Activated CD4-positive, CD25-positive, alpha-beta regulatory T cell treated with anti-CD3 and anti-CD28 coated beads, Interleukin-2, amount 50 U/mL, for 16 hours (primary cell): ENCODE measurements around the gene CHST9.
"Not testable (repeated sequence)": the region's sequence is repeated elsewhere in the genome, so short reads cannot be mapped to it uniquely, and the experiment has no call there.

Experiments
- DNase-seq: peaks from one replicate; pipeline ENCODE4 v3.0.0-alpha.2; 2020; ENCODE audit warnings: low read depth, low spot score

Gene CHST9

GRCh38 chr18:27094621-27095020 lies 90.5 kb downstream of the CHST9 start:
- no peak for DNase-seq

DNA sequence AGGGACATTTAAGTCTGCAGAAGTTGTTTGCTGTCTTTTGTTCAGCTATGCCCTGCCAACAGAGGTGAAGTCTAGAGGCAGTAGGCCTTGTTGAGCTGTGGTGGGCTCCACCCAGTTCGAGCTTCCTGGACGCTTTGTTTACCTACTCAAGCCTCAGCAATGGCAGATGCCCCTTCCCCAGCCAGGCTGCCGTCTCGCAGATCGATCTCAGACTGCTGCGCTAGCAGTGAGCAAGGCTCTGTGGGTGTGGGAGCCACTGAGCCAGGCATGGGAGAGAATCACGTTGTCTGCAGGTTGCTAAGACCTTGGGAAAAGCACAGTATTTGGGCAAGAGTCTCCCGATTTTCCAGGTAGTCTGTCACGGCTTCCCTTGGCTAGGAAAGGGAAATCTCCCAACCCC lies 91.8 kb downstream of the CHST9 start:
- DNase-seq, result not testable (repeated sequence)

GRCh38 chr18:27081701-27082100 lies 103.4 kb downstream of the CHST9 start:
- DNase-seq, result no peak

- DNase-seq, result no peak
These were observed 109.3 kb downstream of the CHST9 start for GRCh38 chr18:27075828-27076227.

DNA sequence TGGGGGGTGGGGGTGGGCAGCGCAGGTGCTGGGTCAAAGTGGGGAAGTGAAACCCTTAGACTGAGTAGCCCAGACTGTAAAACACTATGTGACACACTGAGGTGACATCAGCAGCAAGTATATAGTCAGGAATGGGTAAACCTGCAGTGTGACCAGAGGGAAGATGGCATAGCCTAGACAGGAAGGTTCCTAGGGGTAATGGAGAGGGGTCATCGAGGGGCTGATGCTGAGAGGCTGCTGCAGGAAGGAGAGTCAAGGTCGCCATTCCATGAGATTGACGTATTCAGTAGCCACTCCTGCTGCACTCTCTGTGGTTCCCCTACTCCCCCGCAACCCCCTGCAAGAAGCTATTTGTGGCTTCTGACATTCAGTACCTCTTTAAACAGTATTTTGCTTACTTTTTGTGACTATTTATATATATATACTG lies 111.7 kb downstream of the CHST9 start:
- DNase-seq, result no peak

GRCh38 chr18:27064673-27065072 lies 120.4 kb downstream of the CHST9 start:
- DNase-seq, result no peak

- no peak for DNase-seq
These were observed 122.3 kb downstream of the CHST9 start for GRCh38 chr18:27062802-27063201.

DNA sequence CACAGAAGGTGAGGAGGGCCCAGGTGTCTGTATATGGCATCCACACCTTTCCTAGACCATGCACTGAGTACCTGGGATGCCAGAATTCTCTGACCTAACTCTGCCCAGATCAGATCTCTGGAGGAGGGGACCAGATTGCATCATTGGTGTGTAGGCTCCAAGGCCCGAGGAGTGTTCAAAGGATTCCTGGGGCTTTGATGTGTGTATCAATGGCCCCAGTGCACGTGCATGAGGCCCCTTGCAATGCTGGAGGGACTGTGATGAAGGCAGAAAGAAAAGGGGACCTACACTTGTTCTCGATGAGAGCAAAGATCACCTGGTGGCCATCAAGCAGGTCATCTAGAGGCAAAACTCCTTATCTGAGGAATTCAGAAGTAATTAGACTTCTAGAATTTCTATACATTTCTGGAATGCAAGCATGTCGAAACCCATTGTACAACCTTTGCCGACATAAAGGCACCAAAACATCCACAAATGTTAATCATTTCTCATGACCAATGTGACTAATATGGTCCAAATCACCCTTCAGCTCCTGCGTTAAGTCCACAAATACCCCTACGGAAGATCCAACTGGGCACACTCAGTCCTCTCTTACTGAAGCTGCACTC lies 123.5 kb downstream of the CHST9 start:
- DNase-seq, result no peak

DNA sequence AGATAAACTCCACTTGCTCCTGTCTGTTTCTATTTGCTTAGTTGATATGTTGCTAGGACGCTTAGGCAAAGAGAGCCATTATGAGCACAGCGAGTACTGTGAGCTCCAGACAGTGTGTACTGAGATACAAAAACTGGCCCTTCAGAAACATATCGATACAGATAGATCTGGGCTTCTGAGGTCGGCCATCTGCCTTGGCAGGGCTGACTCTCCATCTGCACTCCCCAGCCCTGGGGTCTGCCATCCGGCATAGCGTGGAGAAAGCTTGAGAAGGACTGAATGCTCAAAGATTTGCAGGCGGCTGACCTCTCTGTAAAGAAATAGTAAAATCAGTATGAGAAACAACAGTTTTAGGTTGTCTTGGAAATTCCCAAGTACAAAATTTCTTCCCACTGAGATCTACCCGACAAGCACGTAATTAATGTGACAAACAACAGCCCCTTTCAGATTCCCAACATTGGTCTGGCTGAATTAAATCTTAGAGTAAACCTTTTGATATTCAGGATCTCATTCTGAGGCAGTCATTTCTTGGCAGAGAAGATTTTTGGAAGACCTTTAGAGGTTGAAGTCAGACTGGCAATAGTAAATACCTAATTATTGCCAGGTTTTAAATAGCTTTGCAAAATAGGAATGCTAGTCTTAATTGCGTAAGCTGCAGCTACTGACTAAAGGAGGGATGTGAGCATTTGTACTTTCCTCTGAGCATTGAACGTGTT lies 127.4 kb downstream of the CHST9 start:
- DNase-seq, result no peak

- no peak for DNase-seq
These were observed 130.2 kb downstream of the CHST9 start for GRCh38 chr18:27054926-27055325.

DNA sequence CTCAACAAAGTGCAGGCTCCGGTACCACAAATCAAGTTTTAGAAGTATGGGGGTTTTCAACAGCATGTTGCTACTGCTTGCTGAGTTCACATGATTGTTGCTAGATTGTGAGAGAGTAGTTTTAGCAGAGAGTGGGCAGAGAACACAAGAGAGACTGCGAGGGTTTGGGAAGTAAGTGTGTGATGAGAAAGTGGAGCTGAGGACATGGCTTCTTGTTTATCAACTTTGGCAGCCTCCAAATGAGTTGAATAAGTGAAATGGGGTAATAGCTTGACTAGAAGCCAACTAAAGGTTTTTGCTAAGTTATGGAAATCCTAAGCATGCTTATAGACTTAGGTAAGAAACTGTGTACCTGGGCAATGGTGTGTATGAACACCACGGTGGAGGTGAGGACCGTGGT lies 135.1 kb downstream of the CHST9 start:
- no peak for DNase-seq

DNA sequence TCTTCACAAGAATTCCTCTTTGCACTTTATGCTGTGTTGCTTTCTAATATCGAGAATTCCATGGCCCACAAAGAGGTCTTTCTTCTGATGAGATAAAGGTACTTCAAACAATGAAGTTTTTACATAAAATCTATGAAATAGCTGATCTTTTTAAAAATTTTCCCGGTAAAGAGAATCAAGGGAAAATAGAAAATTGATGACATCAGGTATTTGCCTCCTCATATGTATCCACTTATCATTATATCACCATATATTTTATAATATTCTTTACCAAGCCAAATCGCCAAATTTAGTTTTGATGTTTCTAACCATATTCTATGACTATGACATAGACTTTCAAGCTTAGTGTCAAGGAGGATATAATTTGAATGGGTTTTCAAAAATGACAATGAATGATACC lies 139.8 kb downstream of the CHST9 start:
- no peak for DNase-seq

- DNase-seq, result no peak
These were observed 142.9 kb downstream of the CHST9 start for GRCh38 chr18:27042177-27042576.

- DNase-seq, result no peak
These were observed 144.3 kb downstream of the CHST9 start for GRCh38 chr18:27040796-27041195.

DNA sequence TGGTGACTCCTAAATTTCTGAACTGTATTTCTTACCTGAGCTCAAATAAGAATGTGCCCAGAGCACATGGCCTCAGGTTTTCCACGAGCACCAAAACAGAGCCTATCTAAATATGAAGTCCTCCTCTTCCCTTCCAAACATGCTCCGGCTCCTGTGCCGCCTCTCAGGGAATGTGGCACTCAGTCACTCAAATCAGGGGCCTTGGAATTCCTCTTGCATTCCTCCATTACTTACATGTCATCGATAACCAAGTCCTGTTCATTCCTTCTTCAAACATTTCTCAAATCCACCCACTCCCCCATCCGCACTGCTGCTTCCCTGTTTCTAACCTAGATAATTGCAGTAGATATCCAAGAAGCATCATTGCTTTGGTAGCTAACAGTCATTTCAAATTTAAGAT lies 151.4 kb downstream of the CHST9 start:
- DNase-seq, result no peak

DNA sequence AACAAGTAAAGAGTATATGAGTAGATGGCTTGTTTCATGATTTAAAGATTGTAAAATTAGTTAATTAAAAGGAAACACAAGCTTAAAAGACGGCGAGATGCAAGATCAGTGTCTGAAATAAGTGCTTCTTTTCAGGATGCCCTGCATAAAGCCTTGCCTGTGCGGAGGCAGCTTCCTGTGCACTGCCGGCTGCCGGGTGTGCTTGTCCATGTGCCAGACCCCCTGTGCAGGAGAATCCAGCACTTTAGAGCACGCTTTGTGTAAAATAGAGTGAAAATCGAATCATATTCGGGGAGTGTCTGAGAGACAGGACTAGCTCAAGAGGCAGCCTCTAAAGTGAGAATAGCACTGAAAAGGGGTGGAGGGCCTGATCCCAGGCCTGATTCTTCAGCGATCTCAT lies 154.7 kb downstream of the CHST9 start:
- DNase-seq, result no peak

DNA sequence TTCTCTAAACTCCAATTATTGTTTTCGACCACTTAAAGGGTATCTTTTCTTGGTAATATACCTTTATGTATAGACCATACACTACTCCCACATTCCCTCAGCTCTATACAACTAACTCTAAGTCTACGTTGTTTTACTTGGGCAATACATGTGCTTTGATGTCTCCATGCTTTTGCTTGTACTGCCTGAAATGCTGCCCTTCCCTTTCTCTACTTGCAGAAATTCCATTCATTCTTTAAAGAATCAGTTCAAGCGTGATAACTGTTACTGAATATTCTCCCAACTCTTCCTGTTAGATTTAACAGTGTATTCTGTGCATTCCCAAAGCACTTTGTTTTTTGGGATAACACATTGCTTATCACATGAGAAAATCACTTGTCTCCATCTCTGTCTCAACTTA lies 162.6 kb downstream of the CHST9 start:
- no peak for DNase-seq

DNA sequence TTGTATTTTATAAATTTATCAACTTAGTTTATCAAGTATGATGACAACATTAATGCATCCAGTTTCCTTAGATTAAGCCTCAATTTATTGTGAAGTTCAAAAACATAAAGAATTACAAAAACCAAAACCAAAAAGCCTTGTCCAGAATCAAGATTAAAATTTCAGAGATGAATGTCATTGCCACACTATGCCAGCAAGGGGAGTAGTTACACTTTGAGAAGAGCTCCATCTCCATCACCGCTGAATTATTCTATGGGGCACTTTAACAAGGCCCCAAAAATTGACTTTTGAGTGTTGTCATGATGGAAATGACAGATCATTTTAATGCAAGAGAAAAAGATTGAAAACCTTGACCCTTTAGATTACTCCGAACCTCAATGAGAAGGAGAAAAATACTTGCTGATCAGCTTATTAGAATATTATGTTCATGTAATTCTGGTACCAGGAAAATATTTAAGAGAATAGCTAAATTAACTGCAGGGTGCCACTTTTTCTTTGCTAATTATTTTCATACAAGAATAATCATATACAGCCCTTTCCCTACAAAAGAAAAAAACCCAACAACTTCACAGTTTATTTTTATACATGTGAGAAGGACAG lies 167.1 kb downstream of the CHST9 start:
- DNase-seq, result no peak

- DNase-seq, result no peak
These were observed 170.3 kb downstream of the CHST9 start for GRCh38 chr18:27014841-27015240.

DNA sequence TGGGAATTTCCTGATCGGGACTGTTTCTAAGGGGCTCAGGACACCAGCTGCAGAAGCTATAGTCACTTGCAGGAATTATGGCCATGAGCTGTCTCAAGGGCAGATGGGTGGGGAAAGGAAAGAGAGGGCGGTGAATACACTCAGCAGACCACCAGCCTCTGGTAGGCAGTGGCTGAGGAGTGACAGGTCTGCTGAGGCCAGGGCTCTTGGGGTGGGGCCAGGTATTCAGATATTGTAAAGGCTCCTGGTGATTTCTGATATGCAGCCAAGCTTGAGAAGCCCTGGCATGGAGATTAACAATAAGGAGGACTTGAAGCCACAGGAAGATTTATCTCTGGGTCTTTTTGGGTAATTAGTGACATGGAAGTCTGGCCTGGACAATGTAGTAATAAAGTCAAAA lies 174.3 kb downstream of the CHST9 start:
- no peak for DNase-seq

- no peak for DNase-seq
These were observed 175.8 kb downstream of the CHST9 start for GRCh38 chr18:27009293-27009692.

GRCh38 chr18:27008575-27008974 lies 176.5 kb downstream of the CHST9 start:
- no peak for DNase-seq

GRCh38 chr18:27007880-27008279 lies 177.2 kb downstream of the CHST9 start:
- DNase-seq, result no peak
